HG02798 (cell line): ENCODE results near the gene LDLR.
A peak's percentile ranks its signal among the peaks of the same experiment; 100 is the strongest.
"Not testable (repeated sequence)": the region's sequence is repeated elsewhere in the genome, so short reads cannot be mapped to it uniquely, and the experiment has no call there.

Experiments
- ATAC-seq: cut with Tn5 transposase; IDR thresholded peaks from one replicate; pipeline ENCODE4 v1.9.1; 2021; ENCODE audit warnings: mild to moderate bottlenecking; ENCODE audit not compliant: unreplicated experiment, poor library complexity

The LDLR gene

DNA sequence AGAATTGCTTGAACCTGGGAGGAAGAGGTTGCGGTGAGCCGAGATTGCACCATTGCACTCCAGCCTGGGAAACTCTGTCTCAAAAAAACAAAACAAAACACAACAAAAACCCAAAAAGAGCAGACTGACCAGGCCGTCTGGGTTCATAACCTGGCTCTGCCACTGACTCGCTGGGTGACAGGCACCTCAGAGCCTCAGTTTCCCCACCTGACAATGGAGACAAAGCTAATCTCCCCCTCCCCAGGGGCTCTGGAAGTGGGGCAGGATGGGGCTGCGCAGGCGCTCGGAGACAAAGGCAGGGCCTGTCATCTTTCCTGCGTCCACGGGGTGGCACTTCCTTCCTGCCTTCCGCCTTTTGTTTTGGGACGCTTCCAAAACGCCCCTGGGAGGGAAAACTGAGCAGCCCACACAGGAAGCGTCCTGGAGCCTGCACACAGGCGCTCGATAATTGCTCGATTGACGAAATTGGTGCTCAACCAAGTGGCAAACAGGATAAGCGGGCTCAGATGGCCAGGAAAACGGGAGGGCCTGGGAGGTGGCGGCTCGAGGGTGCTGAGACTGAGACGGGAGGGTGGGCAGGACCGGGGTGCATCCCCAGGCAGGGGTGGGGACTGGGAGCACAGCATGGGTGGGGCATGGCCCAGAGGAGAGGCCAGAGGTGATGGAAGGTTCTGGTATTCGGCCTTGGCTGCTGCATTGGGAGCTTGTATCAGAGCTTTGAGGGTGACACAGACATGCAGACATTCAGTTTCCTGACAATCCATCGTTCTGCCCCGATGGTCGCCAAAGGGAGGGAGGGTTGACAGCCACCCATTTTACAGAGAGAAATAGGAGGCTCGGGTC, 48.5 kb downstream of the LDLR start:
- no peak for ATAC-seq

DNA sequence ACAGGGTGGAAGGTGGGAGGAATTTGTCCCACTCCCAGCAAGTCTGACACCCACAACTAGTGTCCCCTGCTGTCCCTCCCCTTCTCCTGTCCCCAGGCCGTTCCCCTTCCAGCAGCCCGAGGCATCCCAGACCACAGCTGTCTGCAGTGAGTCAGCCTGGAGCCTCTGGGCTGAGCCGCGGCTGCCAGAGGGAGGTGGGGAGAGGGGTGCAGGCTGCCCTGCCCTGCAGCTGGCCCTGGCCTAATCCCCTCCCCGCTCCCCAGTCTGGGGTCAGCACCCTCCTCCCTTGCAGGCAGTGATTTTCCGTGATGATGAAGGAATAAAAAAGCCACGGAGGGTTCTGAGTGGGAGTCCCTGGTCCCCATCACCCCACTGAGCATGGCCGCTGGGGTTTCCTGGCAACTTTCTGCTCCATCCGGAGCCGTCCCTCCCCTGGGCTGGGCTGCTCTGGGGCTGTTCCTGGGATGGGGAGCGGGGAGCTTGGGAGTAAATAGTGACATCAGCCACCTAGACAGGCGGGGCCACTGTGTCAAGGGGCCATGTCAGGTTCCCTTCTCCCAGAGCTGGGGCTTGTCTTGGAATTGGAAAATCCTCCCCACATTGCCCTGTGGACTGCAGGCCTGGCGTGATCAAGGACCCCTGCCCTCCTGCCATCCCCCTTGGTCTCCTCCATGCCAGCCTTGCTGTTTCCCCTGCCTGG, 49.5 kb downstream of the LDLR start:
- ATAC-seq: no peak

DNA sequence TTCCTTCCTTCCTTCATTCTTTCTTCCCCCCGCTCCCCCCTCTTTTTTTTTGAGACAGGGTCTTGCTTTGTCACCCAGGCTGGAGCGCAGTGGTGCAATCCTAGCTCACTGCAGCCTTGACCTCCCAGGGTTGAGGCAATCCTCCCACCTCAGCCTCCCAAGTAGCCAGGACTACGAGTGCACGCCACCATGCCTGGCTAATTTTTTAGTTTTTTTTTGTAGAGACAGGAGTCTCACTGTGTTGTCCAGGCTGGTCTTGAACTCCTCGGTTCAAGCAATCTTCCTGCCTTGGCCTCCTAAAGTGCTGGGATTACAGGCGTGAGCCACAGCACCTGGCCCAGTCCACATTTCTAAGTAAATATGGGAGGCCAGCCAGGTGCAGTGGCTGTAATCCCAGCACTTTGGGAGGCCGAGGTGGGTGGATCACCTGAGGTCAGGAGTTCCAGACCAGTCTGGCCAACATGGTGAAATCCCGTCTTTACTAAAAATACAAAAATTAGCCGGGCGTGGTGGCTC, 50.8 kb downstream of the LDLR start:
- not testable (repeated sequence) for ATAC-seq

DNA sequence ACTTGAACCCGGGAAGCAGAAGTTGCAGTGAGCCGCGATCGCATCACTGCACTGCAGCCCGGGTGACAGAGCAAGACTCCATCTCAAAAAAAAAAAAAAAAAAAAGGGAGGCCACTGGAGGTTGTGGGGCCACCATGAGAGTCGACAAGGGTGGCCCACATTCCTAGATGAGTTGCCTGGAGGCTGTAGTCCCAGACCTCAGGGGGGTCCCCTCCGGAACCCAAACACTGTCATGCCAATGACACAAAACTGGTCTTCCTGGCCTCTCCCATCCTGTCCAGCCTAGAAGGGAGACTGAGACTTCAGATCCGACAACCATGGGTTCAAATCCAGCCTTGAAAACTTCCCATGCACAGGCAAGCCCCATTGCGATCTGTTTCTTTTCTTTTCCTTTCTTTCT, 51.6 kb downstream of the LDLR start:
- ATAC-seq: no peak

DNA sequence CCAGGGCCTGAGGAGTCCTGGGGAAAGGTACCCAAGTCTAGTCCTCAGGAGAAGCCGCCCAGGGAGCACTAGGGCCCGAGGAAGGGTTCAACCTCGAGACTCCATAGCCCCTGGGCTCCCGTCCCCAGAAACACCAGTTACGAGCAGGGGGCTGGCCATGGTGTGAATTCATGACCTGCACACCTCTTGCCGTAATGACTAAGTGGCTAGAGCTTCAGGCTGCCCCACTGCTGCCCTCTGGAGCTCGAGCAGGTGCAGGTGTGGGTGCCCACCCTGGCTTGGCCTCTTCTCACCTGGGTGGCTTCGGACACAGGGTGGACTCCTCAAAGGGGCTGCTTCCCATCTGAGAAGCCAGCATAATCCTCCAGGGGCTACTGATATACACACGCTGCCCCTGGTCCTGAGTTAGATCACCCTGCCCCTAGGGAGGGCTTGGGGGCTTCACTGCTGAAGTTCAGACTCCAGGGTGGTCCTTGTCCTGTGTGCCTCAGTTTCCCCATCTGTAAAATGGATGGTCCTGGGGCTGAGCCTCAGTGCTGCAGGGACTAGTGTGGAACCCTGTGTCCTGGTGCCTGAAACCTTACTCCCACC, 52.8 kb downstream of the LDLR start:
- ATAC-seq: no peak

DNA sequence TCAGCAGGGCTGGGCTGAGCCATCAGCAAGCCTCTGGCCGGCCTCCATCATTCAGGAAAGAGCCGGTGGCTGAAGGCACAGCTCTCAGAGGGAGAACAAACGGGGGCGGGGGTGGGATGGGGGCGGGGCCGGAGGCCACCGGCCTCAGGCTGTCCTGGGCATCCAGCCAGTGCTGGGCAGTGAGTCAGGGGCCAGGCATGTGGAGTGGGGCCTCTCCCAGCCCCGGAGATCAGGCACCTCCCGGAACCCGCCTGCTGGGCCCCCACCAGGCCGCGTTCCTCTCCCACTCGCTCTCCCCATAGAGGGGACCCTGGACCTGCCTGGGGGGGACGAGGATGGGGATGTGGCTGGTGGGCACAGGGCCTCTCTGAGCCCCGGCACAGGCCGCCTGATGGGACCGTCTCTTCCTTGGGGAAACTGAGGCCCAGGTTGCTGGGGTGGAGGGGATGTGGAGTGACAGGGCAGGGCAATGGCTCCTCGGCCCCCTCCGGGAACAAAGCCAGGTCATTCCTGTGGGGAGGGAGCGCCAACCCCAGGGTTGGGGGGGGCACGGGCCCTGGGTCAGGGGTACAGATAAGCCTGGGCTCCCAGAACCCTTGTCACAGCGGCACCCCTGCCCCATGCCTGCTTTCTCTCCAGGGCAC, 53.4 kb downstream of the LDLR start:
- no peak for ATAC-seq

DNA sequence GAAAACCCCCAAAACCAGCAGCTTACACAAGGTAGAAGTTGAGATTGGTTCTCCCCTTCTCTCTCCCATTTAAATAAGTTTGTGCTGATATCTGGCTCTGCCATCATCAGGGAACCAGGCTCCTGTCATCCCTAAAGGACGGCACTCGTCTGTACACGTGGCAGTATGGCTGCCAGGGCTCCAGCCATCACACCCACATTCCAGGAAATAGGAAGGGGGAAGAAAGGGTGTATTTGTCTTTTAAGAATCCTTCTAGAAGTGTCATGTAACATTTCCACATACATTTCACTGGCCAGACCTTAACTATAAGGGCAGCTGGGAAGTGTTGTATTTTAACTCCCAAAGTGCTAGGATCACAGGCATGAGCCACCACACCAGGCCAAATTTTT, 56.3 kb downstream of the LDLR start:
- ATAC-seq: no peak

DNA sequence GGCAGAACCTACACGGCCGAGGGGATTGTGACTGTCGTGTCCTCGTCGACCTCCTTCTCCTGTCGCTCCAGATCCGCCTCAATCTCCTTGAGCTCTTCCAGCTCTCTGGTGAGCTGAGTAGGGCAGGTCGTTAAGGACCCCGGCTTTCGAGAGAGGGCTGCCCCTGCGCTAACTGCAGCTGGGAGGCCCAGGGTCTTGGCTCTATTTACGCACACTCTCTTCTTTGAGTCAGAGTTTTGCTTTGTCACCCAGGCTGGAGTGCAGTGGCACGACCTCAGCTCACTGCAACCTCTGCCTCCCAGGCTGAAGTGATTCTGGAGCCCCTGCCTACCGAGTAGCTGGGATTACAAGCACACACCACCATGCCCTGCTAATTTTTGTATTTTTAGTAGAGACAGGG, 58.7 kb downstream of the LDLR start:
- no peak for ATAC-seq

DNA sequence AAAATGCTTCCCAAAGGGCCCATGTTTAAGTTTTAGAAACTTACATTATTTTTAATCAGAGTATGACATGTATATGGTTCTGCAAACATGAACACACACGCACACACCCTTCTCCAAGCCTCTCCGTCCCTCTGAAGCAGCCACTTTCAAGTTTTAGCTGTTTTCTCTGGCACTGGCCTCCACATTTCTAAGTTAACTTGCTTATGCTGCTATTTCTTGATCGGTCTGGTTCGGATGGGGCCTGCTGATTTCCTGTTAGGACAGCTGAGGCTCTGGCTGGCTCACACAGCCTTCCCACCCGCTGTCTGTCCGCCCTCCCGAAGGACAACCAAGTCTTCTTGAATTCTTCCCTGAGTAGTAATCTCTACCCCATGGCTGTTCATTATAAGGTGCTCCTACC, 61.9 kb downstream of the LDLR start:
- no peak for ATAC-seq

DNA sequence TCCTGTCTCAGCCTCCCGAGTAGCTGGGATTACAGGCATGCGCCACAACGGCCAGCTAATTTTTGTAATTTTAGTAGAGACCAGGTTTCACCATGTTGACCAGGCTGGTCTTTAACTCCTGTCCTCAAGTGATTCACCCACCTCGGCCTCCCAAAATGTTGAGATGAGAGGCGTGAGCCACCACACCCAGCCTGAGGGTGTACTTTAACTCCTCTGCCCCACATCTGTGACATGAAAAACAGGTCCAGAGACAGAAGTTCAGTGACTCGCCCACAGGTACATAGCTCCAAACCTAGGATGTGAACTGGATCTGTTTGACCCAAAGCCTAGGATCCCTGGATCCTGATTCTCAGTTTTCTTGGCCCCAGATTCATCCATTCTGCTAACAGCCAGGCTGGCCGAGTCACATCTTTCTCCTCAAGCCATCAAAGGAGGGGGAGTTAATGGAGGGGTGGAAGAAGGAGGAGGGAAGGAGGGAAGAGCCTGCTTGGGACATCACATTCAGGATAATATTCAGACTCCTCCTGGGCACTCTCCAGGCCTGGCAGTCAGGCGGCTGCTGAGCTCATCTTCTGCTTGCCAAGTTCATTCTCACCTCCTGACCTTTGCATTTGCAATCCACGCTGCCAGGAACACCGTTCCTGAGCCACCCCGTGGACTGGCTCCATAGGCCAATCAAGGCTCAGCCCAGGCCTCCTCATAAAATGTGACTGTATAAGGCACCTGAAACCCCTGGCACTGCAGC, 63.2 kb downstream of the LDLR start:
- ATAC-seq: no peak

DNA sequence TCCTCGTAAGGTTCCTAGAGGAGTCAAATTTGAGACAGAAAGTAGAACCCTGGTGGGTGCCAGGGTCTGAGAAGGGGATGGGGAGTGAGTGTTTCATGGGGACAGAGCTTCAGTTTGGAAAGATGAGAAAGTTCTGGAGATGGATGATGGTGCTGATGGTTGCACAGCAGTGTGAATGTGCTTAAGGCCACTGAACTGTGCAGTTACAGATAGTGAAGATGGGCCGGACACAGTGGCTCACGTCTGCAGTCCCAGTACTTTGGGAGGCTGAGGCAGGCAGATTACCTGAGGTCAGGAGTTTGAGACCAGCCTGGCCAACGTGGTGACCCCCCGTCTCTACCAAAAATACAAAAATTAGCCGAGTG, 65.4 kb downstream of the LDLR start:
- no peak for ATAC-seq

DNA sequence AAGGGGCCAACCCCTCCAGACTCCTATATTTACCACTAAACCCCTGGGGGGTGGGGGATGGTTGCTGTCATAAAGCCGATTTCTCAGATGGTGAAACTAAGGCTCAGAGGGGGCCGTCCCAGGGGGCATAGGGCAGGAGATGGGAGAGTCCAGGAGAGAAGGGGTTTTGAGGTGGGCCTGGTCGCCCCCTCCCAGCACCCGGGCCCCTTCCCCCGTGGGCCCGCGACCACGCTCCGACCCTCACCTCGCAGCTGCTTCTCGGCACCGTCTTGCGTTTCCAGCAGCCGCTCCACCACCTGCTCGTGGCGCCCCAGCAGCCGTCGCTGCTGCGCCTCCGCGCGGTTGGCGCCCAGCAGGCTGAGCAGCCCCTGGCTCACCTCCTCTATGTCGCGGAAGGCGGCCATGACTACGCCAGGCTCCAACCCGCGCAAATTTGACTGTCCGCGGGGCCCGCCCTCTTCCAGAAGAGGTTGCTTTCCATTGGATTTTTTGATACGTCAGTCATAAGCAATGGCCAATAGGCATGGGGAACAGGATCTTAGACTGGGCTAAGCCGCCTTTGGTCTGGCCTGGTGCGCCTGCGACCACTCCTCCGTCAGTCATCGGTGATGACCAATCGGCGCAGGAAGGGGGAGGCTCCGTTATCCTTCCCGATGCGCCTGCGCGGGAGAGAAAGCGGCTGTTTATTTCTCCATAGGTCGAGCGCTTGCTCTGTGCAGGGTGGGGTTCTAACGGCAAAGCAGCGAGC, 66.3 kb downstream of the LDLR start, which contains the start of gene SPC24:
SPC24 (minus strand) TSS at position 410 of the 748 bp plus-strand sequence; CDS start at position 404, 6 bp downstream.
- peak; percentile 99 for ATAC-seq

DNA sequence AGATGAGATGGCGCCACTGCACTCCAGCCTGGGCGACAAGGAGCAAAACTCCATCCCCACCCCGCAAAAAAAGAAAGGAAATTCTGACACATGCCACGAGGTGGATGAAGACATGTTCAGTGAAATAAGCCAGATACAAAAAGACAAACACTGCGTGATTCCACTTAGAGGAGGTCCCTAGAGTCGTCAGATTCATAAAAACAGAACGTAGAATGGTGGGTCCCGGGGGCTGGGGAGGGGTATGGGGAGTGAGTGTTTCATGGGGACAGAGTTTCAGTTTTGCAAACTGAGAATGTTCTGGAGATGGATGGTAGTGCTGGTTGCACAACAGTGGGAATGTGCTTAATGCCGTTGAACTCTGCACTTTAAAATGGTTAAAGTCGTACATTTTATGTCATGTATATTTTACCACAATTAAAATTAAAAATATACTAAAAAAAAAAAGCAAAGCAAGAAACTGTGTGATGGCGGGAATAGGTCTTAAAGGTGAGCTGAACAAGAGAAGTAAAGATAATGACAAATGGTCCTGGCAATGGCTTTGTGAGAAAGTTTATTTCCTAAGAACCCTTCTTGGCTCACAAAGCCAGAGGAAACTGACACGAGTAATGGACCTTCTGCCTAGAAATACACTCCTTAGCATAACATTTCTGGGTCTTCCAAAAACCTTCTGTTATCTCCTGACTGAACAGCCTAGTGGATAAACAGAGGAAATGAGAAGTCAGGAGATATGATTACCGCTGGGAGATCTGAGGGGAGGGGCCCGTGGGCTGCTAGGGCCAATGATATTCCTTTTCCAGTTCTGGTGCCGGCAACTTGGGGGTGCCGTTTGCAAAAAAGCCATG, 70.6 kb downstream of the LDLR start:
- no peak for ATAC-seq

DNA sequence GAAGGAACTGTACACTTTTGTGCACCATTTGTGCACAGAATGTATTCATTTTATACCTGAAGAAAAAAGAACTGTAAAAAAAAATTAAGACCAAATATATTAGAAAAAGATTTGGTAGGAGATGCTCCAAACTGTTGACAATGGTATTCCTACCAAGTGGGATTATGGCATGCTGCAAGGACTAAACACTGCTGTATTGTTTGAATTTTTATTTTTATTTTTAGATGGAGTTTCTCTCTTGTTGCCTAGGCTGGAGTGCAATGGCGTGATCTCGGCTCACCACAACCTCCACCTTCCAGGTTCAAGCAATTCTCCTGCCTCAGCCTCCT, 71.1 kb downstream of the LDLR start:
- not testable (repeated sequence) for ATAC-seq

DNA sequence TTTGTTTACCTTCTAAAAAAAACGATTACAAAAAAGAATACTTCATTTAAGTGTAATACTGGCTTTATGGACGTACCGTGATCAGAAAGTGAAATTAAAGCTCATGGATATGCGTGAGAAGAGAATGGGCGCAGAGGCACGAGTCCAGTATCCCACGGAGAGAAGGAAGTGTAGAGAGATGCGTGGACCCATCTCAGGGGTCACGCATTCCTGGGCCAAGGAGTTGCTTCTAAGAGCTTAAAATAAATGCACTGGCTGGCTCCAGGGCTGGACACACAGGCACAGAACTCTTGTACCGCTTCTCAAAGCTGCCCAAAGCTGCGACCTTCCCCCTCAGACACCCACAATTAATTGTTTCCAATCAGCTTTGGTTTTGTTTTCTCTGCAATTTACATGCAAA, 75.0 kb downstream of the LDLR start:
- ATAC-seq: no peak

DNA sequence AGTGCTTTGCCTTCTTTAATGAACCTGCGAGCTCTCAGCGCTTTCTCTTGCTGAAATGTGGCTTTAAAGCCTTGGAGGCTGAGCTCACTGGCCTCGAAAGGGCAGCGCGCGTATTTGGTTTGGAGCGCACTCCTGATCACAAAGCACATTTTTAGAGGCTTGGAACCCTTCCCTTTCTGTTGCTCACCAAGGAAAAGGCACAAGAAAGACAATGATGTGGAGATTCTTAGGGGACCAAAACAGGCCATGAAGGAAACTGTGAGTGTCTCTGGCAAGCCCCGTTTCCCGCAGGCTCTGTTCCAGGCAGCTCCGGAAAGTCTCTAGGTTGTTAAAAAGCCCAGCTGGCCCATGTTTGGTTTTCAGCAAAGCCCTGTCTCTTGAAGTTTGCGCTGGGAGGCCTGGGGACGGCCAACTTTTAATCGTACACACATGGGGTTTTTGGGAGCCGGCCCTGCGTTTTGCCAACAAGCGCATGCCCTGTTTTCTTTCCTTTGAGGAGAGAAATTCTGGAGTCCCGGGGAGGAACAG, 75.7 kb downstream of the LDLR start:
- ATAC-seq: no peak

DNA sequence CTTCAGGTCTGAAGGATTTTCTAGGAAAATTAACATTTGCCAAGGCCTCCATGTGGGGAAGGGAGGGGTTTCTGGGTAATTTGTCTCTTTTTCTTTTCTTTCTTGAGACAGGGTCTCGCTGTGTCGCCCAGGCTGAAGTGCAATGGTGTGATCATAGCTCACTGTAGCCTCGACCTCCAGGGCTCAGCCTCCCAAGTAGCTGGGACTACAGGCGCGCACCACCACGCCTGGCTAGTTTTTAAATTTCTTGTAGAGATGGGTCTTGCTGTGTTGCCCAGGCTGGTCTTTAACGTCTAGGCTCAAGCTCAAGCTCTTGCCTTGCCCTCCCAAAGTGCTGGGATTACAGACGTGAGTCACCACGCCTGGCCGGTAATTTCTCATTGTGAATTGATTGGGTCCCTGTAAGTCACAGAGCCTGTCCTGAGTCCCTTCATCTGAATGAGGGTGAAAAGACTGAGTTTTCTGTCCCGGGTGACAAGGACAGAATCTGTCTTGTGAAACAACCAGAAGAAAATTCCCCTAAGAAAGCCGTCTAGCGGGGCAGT, 76.3 kb downstream of the LDLR start:
- ATAC-seq: no peak
